Measurements from ENCODE around the gene CKAP2L. TPM values are rescaled to one million over a fixed set of nuclear protein-coding genes. Genes with fewer than 3 reads are reported as not detected.

CKAP2L gene
- total and polyA plus RNA-seq, 10 of the 15 experiments (the other 5 are each of a cell fraction or from before 2014, with no cell fraction given), result 10.5 to 37.4 (median 20.2) TPM

GRCh38 chr2:112789186-112789585 is 24.8 kb upstream of the CKAP2L start:
- no peaks in the 10 kb centered on the region for H4K20me1 ChIP-seq (ENCODE audit: control insufficient read depth, insufficient read depth)
- TF ChIP-seq KAT2A (conservative IDR thresholded peaks at IDR 0.05; ENCODE audit: control insufficient read depth, low read depth, low read length) (no peak), RELB (IDR thresholded peaks at IDR 0.05; ENCODE audit: low read depth) (no peak), ZBTB4 (CRISPR knock-in tag; IDR thresholded peaks at IDR 0.05) (no peak), NFIC (IDR thresholded peaks at IDR 0.05; ENCODE audit: low read depth, low read length) (no peak), STAT3 (IDR thresholded peaks at IDR 0.05; ENCODE audit: low read depth, low read length) (no peak), POU2F2 (IDR thresholded peaks at IDR 0.05; ENCODE audit: borderline replicate concordance, low read depth, low read length) (no peak), RELA (IDR thresholded peaks at IDR 0.05; ENCODE audit: borderline replicate concordance, partially characterized antibody) (no peak), CUX1 (IDR thresholded peaks at IDR 0.05; ENCODE audit: insufficient replicate concordance, low read depth, low read length) (no peak), ZNF274 (IDR thresholded peaks at IDR 0.05; ENCODE audit: insufficient read depth, insufficient read length) (no peak), BRCA1 (IDR thresholded peaks at IDR 0.05; ENCODE audit: low read depth, low read length) (no peak), ZNF207 (IDR thresholded peaks at IDR 0.05; ENCODE audit: borderline replicate concordance) (no peak), CHD4 (IDR thresholded peaks at IDR 0.05) (no peak), TAF1 (IDR thresholded peaks at IDR 0.05; ENCODE audit: borderline replicate concordance, low read depth, low read length) (no peak)
- FAIRE-seq (no peak), DNase-seq (ENCODE audit: low read depth, low spot score) (no peak), ATAC-seq (no peak)
- ChIA-PET RAD21 (ENCODE audit: unreplicated experiment) (interaction anchor here (1.5 kb wide), 1 partner anchor 96 kb away, joined by 4 read pairs; no protein-coding TSS in a partner anchor), SMC1A (ENCODE audit: uncharacterized antibody, unreplicated experiment) (interaction anchor here (0.8 to 1.8 kb wide), 6 partner anchors 11 to 96 kb away, joined by 3 to 7 read pairs (median 4); partner anchors contain the start of gene IL1B), CTCF (interaction anchor here (1.2 to 1.3 kb wide), 2 partner anchors 9 to 39 kb away, joined by 4 to 6 read pairs; no protein-coding TSS in a partner anchor), POLR2A (interaction anchor here (0.6 to 1.4 kb wide), 3 partner anchors 12 to 89 kb away, joined by 3 to 6 read pairs (median 3); no protein-coding TSS in a partner anchor)
- intact Hi-C loops (cut with micrococcal nuclease; ENCODE audit: unreplicated experiment), result no loop called here
- no peaks in the 10 kb centered on the region for H3K36me3 ChIP-seq (ENCODE audit: control insufficient read depth in 2 of 2, insufficient read depth in 2 of 2, low read length in 1 of 2)
- no peak overlapping the region for H2AFZ ChIP-seq (ENCODE audit: control insufficient read depth, low read depth, low read length)
- no TSS peak for BruUV-seq (replicated peaks)
- WGBS (ENCODE audit: insufficient coverage, insufficient replicate concordance, low lambda C conversion rate, missing lambda C conversion rate), result 100% methylated on average over 1 of the region's 1 CpG
- in situ Hi-C loops (cut with MboI), result no loop called here
- H3K79me2 ChIP-seq (ENCODE audit: control insufficient read depth, insufficient read depth, low read length), result no peaks in the 10 kb centered on the region
- no peak overlapping the region for H3K4me2 ChIP-seq (ENCODE audit: control insufficient read depth, insufficient read depth)
- no peaks in the 10 kb centered on the region for H3K27me3 ChIP-seq (replicated peaks in 1 of 2; ENCODE audit: control insufficient read depth in 2 of 2, insufficient read depth in 2 of 2, low read length in 1 of 2)
- peaks cover 10% of the 10 kb centered on the region for H3K4me1 ChIP-seq (ENCODE audit: control insufficient read depth, insufficient read depth, low read length)
- no peak overlapping the region for H3K9ac ChIP-seq (ENCODE audit: control insufficient read depth, insufficient read depth, low read length)
- no peak overlapping the region for H3K27ac ChIP-seq (ENCODE audit: control insufficient read depth, insufficient read depth)
- H3K9me3 ChIP-seq (replicated peaks; ENCODE audit: control insufficient read depth, insufficient read depth, low read length), result peaks cover 2% of the 10 kb centered on the region; the same call in 2 of the 3 replicates
- H3K4me3 ChIP-seq, result no peak overlapping the region
